Neuronal stem cell (in vitro differentiated cells): ENCODE data around the gene TAF11L9.
"Not testable (repeated sequence)": the region's sequence is repeated elsewhere in the genome, so short reads cannot be mapped to it uniquely, and the experiment has no call there.

Experiments used
- DNase-seq: peaks from one replicate; pipeline ENCODE4 v3.0.0-alpha.2; 2013; ENCODE audit warnings: low spot score
- H2AFZ ChIP-seq: one replicate; pipeline ENCODE4 v1.6.1; 2013; ENCODE audit warnings: mild to moderate bottlenecking, low read length, inconsistent platforms
- H2AK5ac ChIP-seq: 2 replicates; pipeline ENCODE4 v1.6.1; 2013; ENCODE audit warnings: low read depth, mild to moderate bottlenecking, inconsistent platforms, low read length, moderate library complexity, mixed read lengths
- H2BK120ac ChIP-seq: 2 replicates; pipeline ENCODE4 v1.6.1; 2013; ENCODE audit warnings: low read depth, mild to moderate bottlenecking, inconsistent platforms, low read length, moderate library complexity, mixed read lengths
- H2BK12ac ChIP-seq: one replicate; pipeline ENCODE4 v1.6.1; 2013; ENCODE audit warnings: low read length, inconsistent platforms
- H2BK15ac ChIP-seq: 2 replicates; pipeline ENCODE4 v1.6.1; 2013; ENCODE audit warnings: mild to moderate bottlenecking, low read length, inconsistent platforms, mixed read lengths
- H2BK5ac ChIP-seq: one replicate; pipeline ENCODE4 v1.6.1; 2013; ENCODE audit warnings: inconsistent platforms, mild to moderate bottlenecking, low read length, moderate library complexity
- H3K14ac ChIP-seq: one replicate; pipeline ENCODE4 v1.6.1; 2013; ENCODE audit warnings: low read length, inconsistent platforms
- H3K18ac ChIP-seq: 2 replicates; pipeline ENCODE4 v1.6.1; 2013; ENCODE audit warnings: low read length, inconsistent platforms
- H3K23ac ChIP-seq: 2 replicates; pipeline ENCODE4 v1.6.1; 2013; ENCODE audit warnings: low read depth, mild to moderate bottlenecking, mixed read lengths, low read length, inconsistent platforms; ENCODE audit not compliant: poor library complexity
- H3K27ac ChIP-seq: replicated peaks from 3 replicates; pipeline ENCODE4 v1.5.1; 2013; ENCODE audit warnings: low read length, inconsistent platforms
- H3K27me3 ChIP-seq, 3 experiments: 2 replicates each; pipeline ENCODE4 v1.6.1; 2013; ENCODE audit warnings: low read length in 3 of 3, mild to moderate bottlenecking in 2 of 3, inconsistent platforms in 1 of 3, low read depth in 1 of 3, mixed read lengths in 1 of 3, moderate library complexity in 1 of 3; ENCODE audit not compliant: control insufficient read depth in 3 of 3, insufficient read depth in 3 of 3
- H3K36me3 ChIP-seq, 2 donors: replicated peaks in 1 of 2; 2 replicates each; pipeline ENCODE4 v1.6.1; 2013; ENCODE audit warnings: low read length in 2 of 2; ENCODE audit not compliant: control insufficient read depth in 2 of 2, insufficient read depth in 2 of 2
- H3K4ac ChIP-seq: 2 replicates; pipeline ENCODE4 v1.6.1; 2013; ENCODE audit warnings: inconsistent platforms, mild to moderate bottlenecking, low read length, moderate library complexity
- H3K4me1 ChIP-seq, 2 donors: 1 replicate in 1 of 2; 2 replicates in 1 of 2; pipeline ENCODE4 v1.6.1; 2013; ENCODE audit warnings: low read length in 2 of 2, low read depth in 1 of 2; ENCODE audit not compliant: control insufficient read depth in 2 of 2, insufficient read depth in 1 of 2
- H3K4me2 ChIP-seq: one replicate; pipeline ENCODE4 v1.6.1; 2013; ENCODE audit warnings: mild to moderate bottlenecking, low read length, inconsistent platforms; ENCODE audit not compliant: insufficient read depth, poor library complexity, severe bottlenecking
- H3K4me3 ChIP-seq, 2 donors: 2 replicates each; pipeline ENCODE4 v1.5.1; 2013; ENCODE audit warnings: low read length in 2 of 2, mild to moderate bottlenecking in 2 of 2, inconsistent platforms in 1 of 2, moderate library complexity in 1 of 2
- H3K79me1 ChIP-seq: one replicate; pipeline ENCODE4 v1.6.1; 2013; ENCODE audit warnings: low read depth, mild to moderate bottlenecking, inconsistent platforms, low read length, moderate library complexity
- H3K9ac ChIP-seq: one replicate; pipeline ENCODE4 v1.6.1; 2013; ENCODE audit warnings: mild to moderate bottlenecking, low read depth, low read length, inconsistent platforms; ENCODE audit not compliant: poor library complexity
- H3K9me3 ChIP-seq, 2 donors: replicated peaks in 1 of 2; 2 replicates each; pipeline versions ENCODE3 to v1.6.1; 2013; ENCODE audit warnings: low read length in 2 of 2, mild to moderate bottlenecking in 2 of 2, inconsistent platforms in 1 of 2, low read depth in 1 of 2, mixed read lengths in 1 of 2, moderate library complexity in 1 of 2; ENCODE audit not compliant: control insufficient read depth in 2 of 2, insufficient read depth in 1 of 2
- H4K8ac ChIP-seq: one replicate; pipeline ENCODE4 v1.6.1; 2013; ENCODE audit warnings: low read depth, mild to moderate bottlenecking, inconsistent platforms, low read length, moderate library complexity
- H4K91ac ChIP-seq: one replicate; pipeline ENCODE4 v1.6.1; 2013; ENCODE audit warnings: low read length, low read depth, mild to moderate bottlenecking, inconsistent platforms; ENCODE audit not compliant: poor library complexity
- WGBS, 2 donors: extraction: QIAGEN DNeasy Blood & Tissue Kit; methylation state at CpG; one replicate each; pipeline ENCODE4 v1.1.7; 2013; ENCODE audit warnings: missing lambda C conversion rate in 2 of 2, mixed read lengths in 1 of 2; ENCODE audit not compliant: insufficient read length in 2 of 2, insufficient replicate concordance in 1 of 2; ENCODE audit errors: extremely low coverage in 2 of 2; 5-methylcytosine and 5-hydroxymethylcytosine counted together

Gene TAF11L9

GRCh38 chr5:17620627-17621026 is 26.4 kb upstream of the TAF11L9 start:
- Histone ChIP-seq H2BK15ac (no peak overlapping the region), H3K36me3 (no peaks in the 10 kb centered on the region), H2BK120ac (no peak overlapping the region), H3K4ac (no peak overlapping the region), H3K4me3 (peak overlapping the region in 1 of 2 donors; percentile 9), H4K8ac (no peak overlapping the region), H3K9me3 (no peaks in the 10 kb centered on the region), H2AK5ac (no peak overlapping the region), H2BK5ac (no peak overlapping the region), H2AFZ (no peak overlapping the region), H3K4me2 (no peak overlapping the region), H3K18ac (peak overlapping the region; percentile 76), H3K4me1 (no peaks in the 10 kb centered on the region), H4K91ac (no peak overlapping the region), H3K27ac (no peak overlapping the region), H3K79me1 (no peaks in the 10 kb centered on the region), H3K23ac (no peak overlapping the region), H3K9ac (no peak overlapping the region), H3K14ac (no peak overlapping the region), H3K27me3 (no peaks in the 10 kb centered on the region), H2BK12ac (no peak overlapping the region)
- DNase-seq: no peak
- WGBS, 2 donors: no CpG with 5 or more reads among the region's 17 CpGs

GRCh38 chr5:17619354-17619753 is 25.2 kb upstream of the TAF11L9 start:
- Histone ChIP-seq H2AFZ (no peak overlapping the region), H2BK120ac (no peak overlapping the region), H2BK12ac (no peak overlapping the region), H4K91ac (no peak overlapping the region), H3K4me2 (no peak overlapping the region), H3K4ac (no peak overlapping the region), H2AK5ac (no peak overlapping the region), H2BK15ac (no peak overlapping the region), H2BK5ac (no peak overlapping the region), H3K9me3 (no peaks in the 10 kb centered on the region), H3K27me3 (no peaks in the 10 kb centered on the region), H3K27ac (no peak overlapping the region), H3K23ac (no peak overlapping the region), H3K4me3 (no peak overlapping the region), H4K8ac (no peak overlapping the region), H3K14ac (no peak overlapping the region), H3K9ac (no peak overlapping the region), H3K4me1 (no peaks in the 10 kb centered on the region), H3K36me3 (no peaks in the 10 kb centered on the region), H3K18ac (no peak overlapping the region), H3K79me1 (no peaks in the 10 kb centered on the region)
- no peak for DNase-seq
- no CpG with 5 or more reads among the region's 3 CpGs for WGBS, 2 donors

GRCh38 chr5:17614872-17615605 is 20.8 kb upstream of the TAF11L9 start:
- Histone ChIP-seq H3K4me1 (no peaks in the 10 kb centered on the region), H2BK12ac (no peak overlapping the region), H2AK5ac (no peak overlapping the region), H3K14ac (no peak overlapping the region), H3K4me2 (no peak overlapping the region), H3K4me3 (no peak overlapping the region), H3K27me3 (no peaks in the 10 kb centered on the region), H3K4ac (no peak overlapping the region), H3K23ac (no peak overlapping the region), H4K8ac (no peak overlapping the region), H3K79me1 (no peaks in the 10 kb centered on the region), H3K9ac (no peak overlapping the region), H4K91ac (no peak overlapping the region), H3K9me3 (no peaks in the 10 kb centered on the region), H2BK15ac (no peak overlapping the region), H2BK120ac (no peak overlapping the region), H2AFZ (no peak overlapping the region), H2BK5ac (no peak overlapping the region), H3K27ac (no peak overlapping the region), H3K36me3 (no peaks in the 10 kb centered on the region), H3K18ac (peak overlapping the region; percentile 71)
- WGBS, 2 donors: no CpG with 5 or more reads among the region's 17 CpGs
- no peak for DNase-seq

- H3K4me3 ChIP-seq, H4K91ac ChIP-seq, H2AK5ac ChIP-seq, H3K23ac ChIP-seq, H2AFZ ChIP-seq, H3K14ac ChIP-seq, DNase-seq, H3K9me3 ChIP-seq, H2BK120ac ChIP-seq, H2BK5ac ChIP-seq, H3K79me1 ChIP-seq, H3K4me1 ChIP-seq, H4K8ac ChIP-seq, H3K27ac ChIP-seq, H3K4me2 ChIP-seq, H3K9ac ChIP-seq, H3K4ac ChIP-seq, H3K36me3 ChIP-seq, H3K18ac ChIP-seq, H2BK12ac ChIP-seq, H3K27me3 ChIP-seq, H2BK15ac ChIP-seq: not testable (repeated sequence)
- WGBS, 2 donors: no CpG with 5 or more reads among the region's 2 CpGs
Measured at GRCh38 chr5:17610092-17610491, 15.9 kb upstream of the TAF11L9 start, which contains the start of gene TAF11L12. TAF11L12 (plus strand) TSS chr5:17610392.
